Neural cell (in vitro differentiated cells): ENCODE measurements around the gene TCEA3.

Experiments used
- EZH2 ChIP-seq: fragments of 200-600, 300-800 bp; shearing (Covaris generic), sonication (generic); IDR thresholded peaks from 2 replicates; pipeline ENCODE4 v1.6.1; 2014; ENCODE audit warnings: antibody characterized with exemption, low read length, borderline replicate concordance, mild to moderate bottlenecking; ENCODE audit not compliant: insufficient read depth, poor library complexity, severe bottlenecking
- POLR2AphosphoS5 ChIP-seq: IDR thresholded peaks from 2 replicates; pipeline ENCODE4 v1.6.1; 2012

DNA sequence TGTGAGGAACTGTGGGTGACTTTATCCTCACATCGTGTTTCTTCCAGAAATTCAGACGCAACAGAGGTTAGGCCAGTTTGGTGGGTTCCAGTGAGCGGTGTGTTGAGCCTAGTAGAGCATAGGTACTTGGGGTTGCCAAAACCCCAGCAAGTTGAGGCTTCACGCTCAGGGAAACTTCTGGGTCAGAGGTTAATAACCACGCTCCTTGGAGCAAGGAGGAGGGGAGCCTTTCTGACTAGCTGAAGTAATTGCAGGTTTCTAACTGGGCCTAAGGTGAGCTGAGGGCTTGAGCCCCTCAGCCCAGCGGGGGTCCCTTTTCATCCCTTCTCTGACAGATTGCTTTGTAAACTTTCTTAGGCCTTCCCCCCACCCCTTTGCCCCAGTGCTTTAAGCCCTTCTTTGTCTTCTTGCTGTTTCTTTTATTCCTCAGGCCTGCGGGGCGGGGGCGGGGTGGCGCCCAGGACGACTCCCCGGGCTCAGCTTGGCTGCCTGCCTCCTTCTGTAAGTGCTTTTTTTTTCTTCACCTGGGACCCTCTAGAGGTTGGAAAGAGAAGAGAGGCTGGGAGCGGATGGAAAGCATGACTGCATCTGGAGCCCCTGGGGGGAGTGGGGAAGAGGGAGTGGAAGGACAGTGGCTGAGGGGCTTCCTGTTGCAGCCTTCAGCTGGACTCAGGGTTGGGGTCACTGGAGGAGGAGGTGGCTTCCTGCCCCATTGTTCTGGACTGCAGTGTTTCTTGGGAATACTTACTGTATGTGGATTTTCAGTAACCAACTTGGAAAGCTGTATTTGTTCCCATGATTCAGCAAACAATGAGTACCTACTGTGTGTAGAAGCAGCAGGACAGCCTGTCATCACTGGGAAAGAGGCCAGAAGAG is 53.6 kb downstream of the TCEA3 start:
- no peak for TF ChIP-seq POLR2AphosphoS5
- TF ChIP-seq EZH2 = no peak
